ENCODE results near the gene GPBP1L1. TPM values are rescaled to one million over a fixed set of nuclear protein-coding genes. Genes with fewer than 3 reads are reported as not detected.

The GPBP1L1 gene
- total and polyA plus RNA-seq, 2 of the 4 experiments (the other 2 are of a cell fraction), result 31.5 to 57.4 TPM

- intact Hi-C loops (cut with micrococcal nuclease), result no loop called here
- no peak overlapping the region for H2AFZ ChIP-seq (replicated peaks; ENCODE audit: low read length, poor library complexity)
Observed at GRCh38 chr1:45669379-45669778, 17.0 kb downstream of the GPBP1L1 start.

More at GRCh38 chr1:45669379-45669778, 17.0 kb downstream of the GPBP1L1 start:
- no peak overlapping the region for H2AK9ac ChIP-seq (replicated peaks; ENCODE audit: low read depth, low read length, poor library complexity)
- in situ Hi-C loops (cut with MboI; ENCODE audit: low sequenced_read_pairs) (no loop called here), dilution Hi-C loops (cut with HindIII; ENCODE audit: low sequenced_read_pairs, unreplicated experiment) (no loop called here)
- H3K36me3 ChIP-seq (ENCODE audit: control insufficient read depth, insufficient read depth, low read length), result peaks cover under 1% of the 10 kb centered on the region
- peak overlapping the region; percentile 76 for H3K23ac ChIP-seq (ENCODE audit: low read depth, low read length)
- ChIA-PET POLR2A (ENCODE audit: unreplicated experiment) (interaction anchor here (0.5 to 1.5 kb wide), 2 partner anchors 17 to 983 kb away, joined by 7 to 9 read pairs; partner anchors contain the start of gene GPBP1L1), CTCF (interaction anchor here (0.8 kb wide), 1 partner anchor 20 kb away, joined by 4 read pairs; no protein-coding TSS in a partner anchor)
- H3K9me1 ChIP-seq (ENCODE audit: insufficient read depth, low read length), result peaks cover 18% of the 10 kb centered on the region
- H4K91ac ChIP-seq (ENCODE audit: insufficient read depth, low read depth, low read length), result no peak overlapping the region; the same call in 1 of the 2 replicates
- H4K8ac ChIP-seq (ENCODE audit: low read depth in 2 of 2, low read length in 2 of 2), result no peak overlapping the region; a peak in 1 of 4 replicates
- H2BK5ac ChIP-seq (ENCODE audit: low read depth, low read length, poor library complexity, severe bottlenecking), result peak overlapping the region; percentile 21
- H4K5ac ChIP-seq (ENCODE audit: low read depth, low read length), result no peak overlapping the region
- DNase-seq (peak; percentile 67), ATAC-seq (ENCODE audit: low read depth) (peak; percentile 82)
- 0 out of 2 replicates have a peak overlapping the region, but pooled peaks have one; percentile 70 for H3K4ac ChIP-seq (ENCODE audit: low read depth, low read length)
- peak overlapping the region; percentile 63; the same call in 1 of the 2 replicates for H2BK120ac ChIP-seq (ENCODE audit: low read depth, low read length)
- peak overlapping the region; percentile 2; the same call in 1 of the 2 replicates for H3K9ac ChIP-seq (ENCODE audit: low read depth, low read length)
- BruUV-seq (replicated peaks), result no TSS peak
- H3K4me2 ChIP-seq (ENCODE audit: low read depth, low read length), result peak overlapping the region; percentile 65
- no peak overlapping the region; the same call in 2 of the 3 replicates for H2BK15ac ChIP-seq (ENCODE audit: low read depth, low read length)
- 0 out of 2 replicates have a peak overlapping the region, but pooled peaks have one; percentile 76 for H2BK20ac ChIP-seq (ENCODE audit: low read depth, low read length)
- no CpG with 5 or more reads among the region's 1 CpG for WGBS, 2 experiments (ENCODE audit: extremely low coverage in 2 of 2, insufficient read length in 1 of 2)
- H3K27me3 ChIP-seq (ENCODE audit: control insufficient read depth, insufficient read depth, low read length), result no peaks in the 10 kb centered on the region
- peak overlapping the region; percentile 57; the same call in 1 of the 2 replicates for H3K27ac ChIP-seq (ENCODE audit: insufficient read depth, low read length)
- no peak overlapping the region for H3K4me3 ChIP-seq (ENCODE audit: insufficient read depth, low read depth, low read length)
- 0 out of 2 replicates have a peak overlapping the region, but pooled peaks have one; percentile 13 for H3K18ac ChIP-seq (ENCODE audit: low read depth, low read length)
- TF ChIP-seq CEBPB (IDR thresholded peaks at IDR 0.05; ENCODE audit: low read depth, low read length) (no peak), CTCF (conservative IDR thresholded peaks at IDR 0.05; ENCODE audit: low read depth, low read length) (no peak), BHLHE40 (IDR thresholded peaks at IDR 0.05; ENCODE audit: low read depth, low read length) (no peak), MAFK (IDR thresholded peaks at IDR 0.05; ENCODE audit: low read depth, low read length) (no peak), RFX5 (IDR thresholded peaks at IDR 0.05; ENCODE audit: low read depth, low read length) (no peak), USF2 (IDR thresholded peaks at IDR 0.05; ENCODE audit: low read depth, low read length) (no peak), MXI1 (IDR thresholded peaks at IDR 0.05; ENCODE audit: borderline replicate concordance, low read depth, low read length) (no peak), NFE2L2 (IDR thresholded peaks at IDR 0.05; ENCODE audit: low read depth, low read length) (no peak), RAD21 (IDR thresholded peaks at IDR 0.05; ENCODE audit: low read length) (no peak), CHD1 (IDR thresholded peaks at IDR 0.05; ENCODE audit: low read depth, low read length) (no peak)
- no peak overlapping the region for H3K56ac ChIP-seq (ENCODE audit: extremely low read depth, insufficient read depth, low read length)
- H3K79me1 ChIP-seq (ENCODE audit: low read depth in 1 of 2, low read length in 2 of 2), result peaks cover 11 to 74% of the 10 kb centered on the region in 2 experiments
- H3K14ac ChIP-seq (replicated peaks; ENCODE audit: low read depth, low read length), result peak overlapping the region; percentile 67
- peak overlapping the region; percentile 38; the same call in 1 of the 2 replicates for H2AK5ac ChIP-seq (ENCODE audit: low read depth, low read length)
- peaks cover 86% of the 10 kb centered on the region for H4K20me1 ChIP-seq (ENCODE audit: insufficient read depth, low read length)
- H3K4me1 ChIP-seq (ENCODE audit: control insufficient read depth, insufficient read depth, low read length), result peaks cover 6% of the 10 kb centered on the region
- H3K9me3 ChIP-seq (ENCODE audit: control insufficient read depth, insufficient read depth, low read length), result no peaks in the 10 kb centered on the region
